Adrenal gland (tissue), 12 donors: ENCODE results near the gene MAP3K9. TPM values are rescaled to one million over a fixed set of nuclear protein-coding genes. Genes with fewer than 3 reads are reported as not detected.

ENCODE experiments used
- DNase-seq, 7 donors: peaks; one replicate each; pipeline ENCODE4 v3.0.0-alpha.2; 2019 to 2020
- H3K27ac ChIP-seq, 5 donors: fragments of 200-600 bp; sonication (generic) in 4 of 5; 1 replicate in 3 of 5; 2 replicates in 2 of 5; pipeline versions ENCODE4 v1.5.1 to v1.8.0; 2016 to 2020; ENCODE audit warnings: mild to moderate bottlenecking in 1 of 5
- H3K27me3 ChIP-seq: fragments of 200-600 bp; 2 replicates; pipeline ENCODE4 v1.8.0; 2021
- H3K36me3 ChIP-seq, 2 donors: fragments of 200-600 bp; replicated peaks in 1 of 2; 1 replicate in 1 of 2; 2 replicates in 1 of 2; pipeline versions ENCODE4 v1.5.1 to v1.8.0; 2018 to 2022
- H3K4me1 ChIP-seq, 2 donors: fragments of 200-600 bp; replicated peaks in 1 of 2; 1 replicate in 1 of 2; 2 replicates in 1 of 2; pipeline versions ENCODE4 v1.5.1 to v1.8.0; 2018 to 2021
- H3K4me3 ChIP-seq, 4 donors: fragments of 200-600 bp; sonication (generic) in 3 of 4; one replicate each; pipeline ENCODE4 v1.5.1; 2016 to 2018
- H3K9me3 ChIP-seq, 3 donors: fragments of 200-600 bp; sonication (generic) in 1 of 3; replicated peaks in 1 of 3; 1 replicate in 2 of 3; 2 replicates in 1 of 3; pipeline versions ENCODE4 v1.5.1 to v1.8.0; 2016 to 2021
- POLR2A ChIP-seq, 2 donors: fragments of 450-650 bp; IDR thresholded peaks; one replicate each; pipeline ENCODE4 v1.6.1; 2017; ENCODE audit warnings: antibody characterized with exemption in 2 of 2, mild to moderate bottlenecking in 2 of 2, moderate library complexity in 1 of 2
- WGBS, 4 donors: extraction: QIAGEN DNeasy Blood & Tissue Kit in 2 of 4; methylation state at CpG; one replicate each; pipeline versions ENCODE4 v1.1.5 to v1.1.7; 2013 to 2017; 5-methylcytosine and 5-hydroxymethylcytosine counted together
- intact Hi-C, 2 donors: fragments of 100-400 bp; cut with DNase I; formaldehyde crosslinking; loops; one replicate each; pipeline versions ENCODE4 v1.14.1 to v1.15.0; 2022 to 2023
- polyA plus RNA-seq, 3 donors: library from polyadenylated mRNA; stranded (reverse); fragments of 200-250 nt in 2 of 3; fragments of 350-450 nt in 1 of 3; fragmentation: Illumina TruSeq in 1 of 3; extraction: RNeasy Lipid Tissue Mini Kit (QIAGEN cat#74804) in 1 of 3; gene quantifications; one replicate each; pipeline ENCODE4 v1.2.3, GENCODE V29; 2013 to 2014
- total RNA-seq, 9 donors: library from RNA; depleted of rRNA in 4 of 9; stranded (reverse); fragments of >200 nt in 4 of 9; fragments of 120-200 nt in 1 of 9; fragmentation: NEBNext Ultra II Directional in 1 of 9; extraction: Animal tissue kit (Norgen Biotek cat#: 25700) in 1 of 9; gene quantifications; one replicate each; pipeline versions ENCODE4 v1.1.0 to v1.2.4, GENCODE V29; 2013 to 2023
- TF ChIP-seq, protein P1 (sequence below), 6 experiments: fragments of 450-650 bp in 4 of 6; fragments of 200-600 bp in 2 of 6; sonication (generic) in 1 of 6; IDR thresholded peaks; 1 replicate in 5 of 6; 2 replicates in 1 of 6; pipeline versions ENCODE4 v1.5.1 to v1.8.0; 2016 to 2021; ENCODE audit warnings: antibody characterized with exemption in 6 of 6, mild to moderate bottlenecking in 2 of 6, moderate library complexity in 1 of 6
- donor health status: healthy with polysubstance abuse.
- donor health status: Bipolar disorder and iron deficiency.
- donor health status: DM: yes; HTN: yes; CAD: no.
- donor health status: DM: no; HTN: no; CAD: no.
- donor health status: DM: no; HTN: no; CAD: no.
- donor health status: DM: yes; HTN: yes; CAD: no.

Gene MAP3K9
- total and polyA plus RNA-seq, 12 donors, result 0.67 to 6.7 (median 2.9) TPM

DNA sequence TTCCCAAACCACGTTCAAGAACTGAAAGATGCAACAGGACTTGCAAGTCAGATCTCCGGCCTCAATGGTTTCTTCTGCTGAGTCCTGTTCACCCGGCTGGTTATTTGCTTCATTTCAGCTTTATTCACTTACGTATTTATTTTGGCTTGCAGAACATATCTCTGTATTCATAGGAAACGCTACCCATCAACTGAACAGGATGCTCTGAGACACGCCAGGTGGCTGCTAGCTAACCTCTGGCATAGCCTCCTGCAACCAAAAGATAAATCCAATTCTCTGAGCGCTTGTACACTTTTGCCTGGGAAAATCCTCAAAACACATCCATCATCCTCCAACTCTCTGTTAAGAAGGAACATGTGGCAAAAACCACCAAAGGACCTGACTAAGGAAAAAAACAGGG is 17.3 kb downstream of the MAP3K9 start:
- no peak for TF ChIP-seq POLR2A (IDR thresholded peaks at IDR 0.05)
- TF ChIP-seq, protein P1, sequence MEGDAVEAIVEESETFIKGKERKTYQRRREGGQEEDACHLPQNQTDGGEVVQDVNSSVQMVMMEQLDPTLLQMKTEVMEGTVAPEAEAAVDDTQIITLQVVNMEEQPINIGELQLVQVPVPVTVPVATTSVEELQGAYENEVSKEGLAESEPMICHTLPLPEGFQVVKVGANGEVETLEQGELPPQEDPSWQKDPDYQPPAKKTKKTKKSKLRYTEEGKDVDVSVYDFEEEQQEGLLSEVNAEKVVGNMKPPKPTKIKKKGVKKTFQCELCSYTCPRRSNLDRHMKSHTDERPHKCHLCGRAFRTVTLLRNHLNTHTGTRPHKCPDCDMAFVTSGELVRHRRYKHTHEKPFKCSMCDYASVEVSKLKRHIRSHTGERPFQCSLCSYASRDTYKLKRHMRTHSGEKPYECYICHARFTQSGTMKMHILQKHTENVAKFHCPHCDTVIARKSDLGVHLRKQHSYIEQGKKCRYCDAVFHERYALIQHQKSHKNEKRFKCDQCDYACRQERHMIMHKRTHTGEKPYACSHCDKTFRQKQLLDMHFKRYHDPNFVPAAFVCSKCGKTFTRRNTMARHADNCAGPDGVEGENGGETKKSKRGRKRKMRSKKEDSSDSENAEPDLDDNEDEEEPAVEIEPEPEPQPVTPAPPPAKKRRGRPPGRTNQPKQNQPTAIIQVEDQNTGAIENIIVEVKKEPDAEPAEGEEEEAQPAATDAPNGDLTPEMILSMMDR (IDR thresholded peaks at IDR 0.05), result no peak
- 73 to 88% (median 79%) methylated on average over 7 of the region's 7 CpGs for WGBS, 4 donors
- DNase-seq, result no peak
- Histone ChIP-seq H3K4me1 (peaks cover 0 to 13% of the 10 kb centered on the region in 2 donors), H3K36me3 (no peaks in the 10 kb centered on the region), H3K4me3 (no peak overlapping the region), H3K27ac (no peak overlapping the region), H3K9me3 (no peaks in the 10 kb centered on the region), H3K27me3 (no peaks in the 10 kb centered on the region)
- intact Hi-C loops, result no loop called here

DNA sequence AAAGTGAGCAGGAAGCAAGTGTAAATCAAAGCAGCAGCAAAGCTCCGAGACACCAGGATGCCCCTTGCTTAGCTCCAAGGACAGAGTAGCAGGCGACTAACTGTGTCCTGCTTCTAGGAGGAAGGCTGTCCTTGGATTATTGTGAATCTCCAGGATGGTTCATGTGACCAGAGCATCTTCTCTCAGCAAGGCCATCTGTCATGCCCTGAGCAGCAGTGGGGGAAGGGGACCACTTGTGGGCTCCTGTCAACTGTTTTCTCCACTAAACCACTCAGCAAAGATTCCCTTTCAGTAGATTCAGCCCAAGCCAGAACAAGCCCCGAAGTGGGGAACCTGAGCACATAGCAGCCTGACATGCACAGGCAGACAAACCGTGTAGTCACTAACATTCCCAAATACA is 19.4 kb downstream of the MAP3K9 start:
- no peak for TF ChIP-seq POLR2A (IDR thresholded peaks at IDR 0.05)
- TF ChIP-seq, protein P1 (IDR thresholded peaks at IDR 0.05), result no peak
- no peak for DNase-seq
- 44 to 65% (median 49%) methylated on average over 3 to 4 of the region's 4 CpGs for whole genome bisulfite sequencing, 4 donors
- no peaks in the 10 kb centered on the region for H3K9me3 ChIP-seq
- H3K27me3 ChIP-seq, result no peaks in the 10 kb centered on the region
- no peaks in the 10 kb centered on the region for H3K36me3 ChIP-seq
- intact Hi-C loops, result no loop called here
- H3K27ac ChIP-seq, result no peak overlapping the region
- H3K4me3 ChIP-seq, result no peak overlapping the region
- H3K4me1 ChIP-seq, result peaks cover 0 to 13% of the 10 kb centered on the region in 2 donors

DNA sequence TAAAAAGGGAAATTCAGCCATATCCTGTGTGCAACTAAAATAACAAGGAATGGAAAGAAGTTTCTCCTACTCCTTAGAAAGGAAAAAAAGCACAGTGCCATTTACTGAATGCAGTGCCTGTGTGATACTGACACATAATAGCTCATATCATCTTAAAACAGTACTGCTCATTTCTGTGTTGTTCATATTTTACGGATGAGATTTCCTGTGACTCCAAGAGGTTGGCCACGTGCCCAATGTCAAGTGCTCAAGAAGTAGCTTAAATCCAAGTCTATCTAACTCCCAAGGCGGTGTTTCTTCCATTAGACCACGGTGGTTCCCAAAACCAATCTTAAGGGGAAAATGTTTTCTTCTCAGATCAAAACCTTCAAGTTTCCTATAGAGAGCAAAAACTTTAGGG is 20.0 kb downstream of the MAP3K9 start:
- peak in 4 of 7 donors; percentile 33 to 64 (median 46) for DNase-seq
- intact Hi-C loops, result no loop called here
- Histone ChIP-seq H3K9me3 (no peaks in the 10 kb centered on the region), H3K27ac (no peak overlapping the region), H3K36me3 (no peaks in the 10 kb centered on the region), H3K27me3 (no peaks in the 10 kb centered on the region), H3K4me3 (no peak overlapping the region), H3K4me1 (peaks cover 0 to 13% of the 10 kb centered on the region in 2 donors)
- TF ChIP-seq, protein P1 (IDR thresholded peaks at IDR 0.05), result no peak
- TF ChIP-seq POLR2A (IDR thresholded peaks at IDR 0.05), result no peak
- WGBS, 4 donors, result 15 to 19% (median 18%) methylated on average over 4 of the region's 4 CpGs

DNA sequence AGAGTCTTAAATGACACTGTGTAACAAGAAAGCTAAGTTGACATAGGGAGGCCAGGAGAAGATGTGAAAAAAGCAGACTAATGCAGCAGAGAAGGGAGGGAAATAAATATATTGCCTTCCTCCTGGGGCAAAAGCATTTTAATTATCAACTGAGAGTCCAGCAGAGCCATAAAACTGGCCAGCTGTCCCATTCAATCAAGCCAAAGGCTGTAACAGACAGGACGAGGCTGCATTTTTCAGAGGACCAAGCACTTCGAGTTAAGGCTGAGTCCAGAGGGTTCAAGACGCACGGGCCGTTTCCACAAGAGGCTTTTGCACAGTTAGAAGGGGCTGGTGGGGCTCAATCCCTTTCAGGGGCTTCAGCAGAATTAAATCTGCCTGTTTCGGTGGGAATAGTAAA is 20.4 kb downstream of the MAP3K9 start:
- WGBS, 4 donors, result 67 to 86% (median 74%) methylated on average over 6 of the region's 6 CpGs
- no peak for DNase-seq
- H3K27ac ChIP-seq, result no peak overlapping the region
- H3K4me3 ChIP-seq, result no peak overlapping the region
- H3K36me3 ChIP-seq, result no peaks in the 10 kb centered on the region
- H3K4me1 ChIP-seq, result peaks cover 0 to 13% of the 10 kb centered on the region in 2 donors
- intact Hi-C loops, result no loop called here
- H3K27me3 ChIP-seq, result no peaks in the 10 kb centered on the region
- no peaks in the 10 kb centered on the region for H3K9me3 ChIP-seq
- TF ChIP-seq POLR2A (IDR thresholded peaks at IDR 0.05), result no peak
- TF ChIP-seq, protein P1 (IDR thresholded peaks at IDR 0.05), result no peak
